AG09309 (cell line): ENCODE data around the gene MYMX.

ENCODE experiments used
- DNase-seq: peaks from one replicate; pipeline ENCODE4 v3.0.0-alpha.2; 2010; ENCODE audit warnings: low read depth
- H3K4me3 ChIP-seq: 2 replicates; pipeline ENCODE4 v1.5.1; 2011; ENCODE audit warnings: mild to moderate bottlenecking, low read depth, low read length, moderate library complexity; ENCODE audit not compliant: control insufficient read depth
- CTCF ChIP-seq: IDR thresholded peaks from 2 replicates; pipeline ENCODE4 v1.5.1; 2011; ENCODE audit warnings: mild to moderate bottlenecking, low read depth, low read length, inconsistent platforms; ENCODE audit not compliant: insufficient read depth, control insufficient read depth; ENCODE audit errors: missing control alignments

Gene MYMX

GRCh38 chr6:44224029-44224964, 7.6 kb downstream of the MYMX start:
- TF ChIP-seq CTCF, result no peak
- H3K4me3 ChIP-seq, result peak overlapping the region; percentile 49
- no peak for DNase-seq

- no peak overlapping the region for H3K4me3 ChIP-seq
- no peak for TF ChIP-seq CTCF
- no peak for DNase-seq
These were observed 8.2 kb downstream of the MYMX start for GRCh38 chr6:44224965-44225305.

- DNase-seq, result no peak
- no peak for TF ChIP-seq CTCF
- no peak overlapping the region for H3K4me3 ChIP-seq
These were observed 9.0 kb downstream of the MYMX start for GRCh38 chr6:44225579-44226325.

GRCh38 chr6:44226368-44227147, 9.8 kb downstream of the MYMX start:
- TF ChIP-seq CTCF, result no peak
- no peak for DNase-seq

GRCh38 chr6:44227148-44227793, 10.5 kb downstream of the MYMX start:
- DNase-seq, result no peak
- TF ChIP-seq CTCF, result no peak
- H3K4me3 ChIP-seq, result no peak overlapping the region

More at GRCh38 chr6:44226368-44227147, 9.8 kb downstream of the MYMX start:
- H3K4me3 ChIP-seq, result no peak overlapping the region

GRCh38 chr6:44228031-44228430, 11.3 kb downstream of the MYMX start:
- no peak for TF ChIP-seq CTCF
- no peak overlapping the region for H3K4me3 ChIP-seq
- no peak for DNase-seq
